ENCODE data around the gene ZNF780B.
A peak's percentile ranks its signal among the peaks of the same experiment; 100 is the strongest.

The ZNF780B gene

DNA sequence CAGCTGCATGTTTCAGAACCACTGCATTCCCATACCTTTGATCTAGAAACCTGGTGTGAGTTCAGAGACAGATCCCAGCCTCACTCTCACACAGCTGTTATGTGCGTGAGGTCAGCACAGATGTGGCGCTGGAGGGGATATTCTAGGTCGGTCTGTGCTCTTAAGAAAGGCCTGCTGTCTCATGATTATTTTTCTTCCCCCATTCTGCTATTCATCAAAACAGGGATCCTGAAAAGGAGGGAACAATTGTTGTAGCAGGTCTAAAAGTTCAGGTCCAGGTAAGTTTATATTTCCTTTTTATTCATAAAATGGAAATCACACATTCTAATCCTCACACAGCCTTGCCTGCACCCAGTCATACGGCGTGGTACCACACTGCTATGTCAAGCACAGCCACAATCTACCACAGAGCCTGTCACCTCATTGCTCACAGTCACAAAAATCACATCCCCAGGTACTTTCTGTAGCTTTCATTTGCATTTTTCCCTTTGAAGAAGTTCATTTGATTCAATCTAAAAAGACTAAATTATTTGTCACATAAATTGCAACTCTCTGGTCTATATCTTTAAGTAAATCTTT is 58.3 kb downstream of the ZNF780B start:
- Histone ChIP-seq H3K27ac (ENCODE audit: low read length) (peak overlapping the region; percentile 38; the same call in 1 of the 2 replicates), H3K27me3 (replicated peaks; ENCODE audit: insufficient read depth, low read length) (no peaks in the 10 kb centered on the region), H3K36me3 (replicated peaks; ENCODE audit: insufficient read depth, low read length) (no peaks in the 10 kb centered on the region), H3K9ac (ENCODE audit: low read length) (peak overlapping the region; percentile 56; the same call in 1 of the 2 replicates), H3K4me1 (ENCODE audit: low read length) (0 out of 2 replicates have a peak, but pooled peaks cover 3% of the 10 kb centered on the region), H3K9me3 (replicated peaks; ENCODE audit: insufficient read depth, low read length) (no peaks in the 10 kb centered on the region), H3K79me2 (ENCODE audit: low read length) (peaks cover 16% of the 10 kb centered on the region), H2AFZ (ENCODE audit: low read length) (peak overlapping the region; percentile 88), H3K9me2 (replicated peaks; ENCODE audit: insufficient read depth, low read length) (no peaks in the 10 kb centered on the region), H3K4me2 (ENCODE audit: low read depth, low read length) (peak overlapping the region; percentile 67), H4K20me1 (ENCODE audit: insufficient read depth, low read length) (no peaks in the 10 kb centered on the region), H3F3A (ENCODE audit: insufficient read depth, low read length) (peaks cover 2% of the 10 kb centered on the region; the same call in 1 of the 2 replicates), H3K4me3 (ENCODE audit: low read length) (peak overlapping the region; percentile 89)
- no peak for DNase-seq
- TF ChIP-seq, protein P1, sequence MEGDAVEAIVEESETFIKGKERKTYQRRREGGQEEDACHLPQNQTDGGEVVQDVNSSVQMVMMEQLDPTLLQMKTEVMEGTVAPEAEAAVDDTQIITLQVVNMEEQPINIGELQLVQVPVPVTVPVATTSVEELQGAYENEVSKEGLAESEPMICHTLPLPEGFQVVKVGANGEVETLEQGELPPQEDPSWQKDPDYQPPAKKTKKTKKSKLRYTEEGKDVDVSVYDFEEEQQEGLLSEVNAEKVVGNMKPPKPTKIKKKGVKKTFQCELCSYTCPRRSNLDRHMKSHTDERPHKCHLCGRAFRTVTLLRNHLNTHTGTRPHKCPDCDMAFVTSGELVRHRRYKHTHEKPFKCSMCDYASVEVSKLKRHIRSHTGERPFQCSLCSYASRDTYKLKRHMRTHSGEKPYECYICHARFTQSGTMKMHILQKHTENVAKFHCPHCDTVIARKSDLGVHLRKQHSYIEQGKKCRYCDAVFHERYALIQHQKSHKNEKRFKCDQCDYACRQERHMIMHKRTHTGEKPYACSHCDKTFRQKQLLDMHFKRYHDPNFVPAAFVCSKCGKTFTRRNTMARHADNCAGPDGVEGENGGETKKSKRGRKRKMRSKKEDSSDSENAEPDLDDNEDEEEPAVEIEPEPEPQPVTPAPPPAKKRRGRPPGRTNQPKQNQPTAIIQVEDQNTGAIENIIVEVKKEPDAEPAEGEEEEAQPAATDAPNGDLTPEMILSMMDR (IDR thresholded peaks at IDR 0.05; ENCODE audit: low read length): no peak
- no peak for TF ChIP-seq EZH2phosphoT487 (IDR thresholded peaks at IDR 0.05; ENCODE audit: low read length)
- TF ChIP-seq EZH2 (optimal IDR thresholded peaks at IDR 0.05; ENCODE audit: low read depth, low read length): no peak

- TF ChIP-seq, protein P1 (IDR thresholded peaks at IDR 0.05; ENCODE audit: low read length): no peak
- TF ChIP-seq EZH2phosphoT487 (IDR thresholded peaks at IDR 0.05; ENCODE audit: low read length): no peak
- TF ChIP-seq EZH2 (optimal IDR thresholded peaks at IDR 0.05; ENCODE audit: low read depth, low read length): no peak
- H3K27ac ChIP-seq (ENCODE audit: low read length): peak within 1 kb of the TSS; percentile 38; the same call in 1 of the 2 replicates
Measured at GRCh38 chr19:39996811-39997637, 59.0 kb downstream of the ZNF780B start, which contains the start of gene ZNF546. ZNF546 (plus strand) TSS chr19:39997060; CDS start chr19:39998327, 1,267 bp downstream.

GRCh38 chr19:39996218-39996810 is 59.7 kb downstream of the ZNF780B start:
- no peaks in the 10 kb centered on the region for H4K20me1 ChIP-seq (ENCODE audit: insufficient read depth, low read length)
- peak overlapping the region; percentile 38; the same call in 1 of the 2 replicates for H3K27ac ChIP-seq (ENCODE audit: low read length)
- peak overlapping the region; percentile 89 for H3K4me3 ChIP-seq (ENCODE audit: low read length)
- H3K9ac ChIP-seq (ENCODE audit: low read length): peak overlapping the region; percentile 56
- TF ChIP-seq, protein P1 (IDR thresholded peaks at IDR 0.05; ENCODE audit: low read length): no peak
- no peaks in the 10 kb centered on the region for H3K36me3 ChIP-seq (replicated peaks; ENCODE audit: insufficient read depth, low read length)
- no peaks in the 10 kb centered on the region for H3K9me3 ChIP-seq (replicated peaks; ENCODE audit: insufficient read depth, low read length)
- DNase-seq: peak; percentile 29
- no peaks in the 10 kb centered on the region for H3K9me2 ChIP-seq (replicated peaks; ENCODE audit: insufficient read depth, low read length)
- peak overlapping the region; percentile 88 for H2AFZ ChIP-seq (ENCODE audit: low read length)
- peaks cover 16% of the 10 kb centered on the region for H3K79me2 ChIP-seq (ENCODE audit: low read length)
- H3K27me3 ChIP-seq (replicated peaks; ENCODE audit: insufficient read depth, low read length): no peaks in the 10 kb centered on the region
- 0 out of 2 replicates have a peak, but pooled peaks cover 3% of the 10 kb centered on the region for H3K4me1 ChIP-seq (ENCODE audit: low read length)
- peaks cover 2% of the 10 kb centered on the region; the same call in 1 of the 2 replicates for H3F3A ChIP-seq (ENCODE audit: insufficient read depth, low read length)
- peak overlapping the region; percentile 67 for H3K4me2 ChIP-seq (ENCODE audit: low read depth, low read length)

More at GRCh38 chr19:39996811-39997637, 59.0 kb downstream of the ZNF780B start, which contains the start of gene ZNF546:
- DNase-seq: peak; percentile 92
- H2AFZ ChIP-seq (ENCODE audit: low read length): peak within 1 kb of the TSS; percentile 88
- no peaks in the 10 kb centered on the region for H3K36me3 ChIP-seq (replicated peaks; ENCODE audit: insufficient read depth, low read length)
- 0 out of 2 replicates have a peak, but pooled peaks cover 3% of the 10 kb centered on the region for H3K4me1 ChIP-seq (ENCODE audit: low read length)
- H3K4me2 ChIP-seq (ENCODE audit: low read depth, low read length): peak within 1 kb of the TSS; percentile 67
- peak within 1 kb of the TSS; percentile 56 for H3K9ac ChIP-seq (ENCODE audit: low read length)
- no peaks in the 10 kb centered on the region for H4K20me1 ChIP-seq (ENCODE audit: insufficient read depth, low read length)
- H3K9me3 ChIP-seq (replicated peaks; ENCODE audit: insufficient read depth, low read length): no peaks in the 10 kb centered on the region
- peaks cover 2% of the 10 kb centered on the region; the same call in 1 of the 2 replicates for H3F3A ChIP-seq (ENCODE audit: insufficient read depth, low read length)
- peak within 1 kb of the TSS; percentile 89 for H3K4me3 ChIP-seq (ENCODE audit: low read length)
- peaks cover 16% of the 10 kb centered on the region for H3K79me2 ChIP-seq (ENCODE audit: low read length)
- no peaks in the 10 kb centered on the region for H3K27me3 ChIP-seq (replicated peaks; ENCODE audit: insufficient read depth, low read length)
- no peaks in the 10 kb centered on the region for H3K9me2 ChIP-seq (replicated peaks; ENCODE audit: insufficient read depth, low read length)
